Hepatocyte (in vitro differentiated cells): Measurements from ENCODE around the gene FUOM. TPM values are rescaled to one million over a fixed set of nuclear protein-coding genes. Genes with fewer than 3 reads are reported as not detected.

Experiments used
- DNase-seq: peaks from one replicate; pipeline ENCODE4 v3.0.0-alpha.2; 2016; ENCODE audit warnings: low spot score
- H2AFZ ChIP-seq: fragments of 200-600 bp; sonication (generic); 2 replicates; pipeline ENCODE4 v1.6.0; 2016; ENCODE audit warnings: antibody characterized with exemption, mild to moderate bottlenecking
- H3K27ac ChIP-seq: fragments of 200-600 bp; sonication (generic); 2 replicates; pipeline ENCODE4 v1.5.1; 2016; ENCODE audit warnings: mild to moderate bottlenecking
- H3K27me3 ChIP-seq: fragments of 200-600 bp; sonication (generic); 2 replicates; pipeline ENCODE4 v1.6.1; 2016
- H3K36me3 ChIP-seq: fragments of 200-600 bp; sonication (generic); replicated peaks from 2 replicates; pipeline ENCODE4 v1.5.1; 2016; ENCODE audit warnings: low read depth; ENCODE audit not compliant: insufficient read depth
- H3K4me1 ChIP-seq: fragments of 200-600 bp; sonication (generic); 2 replicates; pipeline ENCODE4 v1.5.1; 2016; ENCODE audit warnings: mild to moderate bottlenecking, moderate library complexity; ENCODE audit not compliant: insufficient read depth
- H3K4me2 ChIP-seq: fragments of 200-600 bp; sonication (generic); 2 replicates; pipeline ENCODE4 v1.6.0; 2016
- H3K4me3 ChIP-seq: fragments of 200-600 bp; sonication (generic); 2 replicates; pipeline ENCODE4 v1.5.1; 2016; ENCODE audit warnings: mild to moderate bottlenecking
- H3K79me2 ChIP-seq: fragments of 200-600 bp; sonication (generic); 2 replicates; pipeline ENCODE4 v1.6.0; 2017; ENCODE audit warnings: mild to moderate bottlenecking
- H3K9me2 ChIP-seq: fragments of 200-600 bp; sonication (generic); replicated peaks from 2 replicates; pipeline ENCODE4 v1.6.0; 2017; ENCODE audit warnings: mild to moderate bottlenecking; ENCODE audit not compliant: insufficient read depth
- H3K9me3 ChIP-seq: fragments of 200-600 bp; sonication (generic); 2 replicates; pipeline ENCODE4 v1.5.1; 2016; ENCODE audit warnings: low read depth, mild to moderate bottlenecking
- H4K20me1 ChIP-seq: fragments of 200-600 bp; sonication (generic); 2 replicates; pipeline ENCODE4 v1.6.0; 2016; ENCODE audit warnings: mild to moderate bottlenecking; ENCODE audit not compliant: insufficient read depth, poor library complexity, severe bottlenecking
- CTCF ChIP-seq: fragments of 200-600 bp; sonication (generic); IDR thresholded peaks from 2 replicates; pipeline ENCODE4 v1.5.1; 2016; ENCODE audit warnings: antibody characterized with exemption, mild to moderate bottlenecking; ENCODE audit not compliant: poor library complexity
- EZH2 ChIP-seq: fragments of 200-600 bp; sonication (generic); IDR thresholded peaks from 2 replicates; pipeline ENCODE4 v1.6.1; 2016; ENCODE audit warnings: antibody characterized with exemption, mild to moderate bottlenecking, borderline replicate concordance
- EZH2phosphoT487 ChIP-seq: fragments of 200-600 bp; sonication (generic); IDR thresholded peaks from one replicate; pipeline ENCODE4 v1.6.1; 2018; ENCODE audit warnings: antibody characterized with exemption, mild to moderate bottlenecking, low read depth, moderate library complexity; ENCODE audit not compliant: unreplicated experiment, severe bottlenecking
- WGBS: methylation state at CpG from one replicate; pipeline ENCODE4 v1.1.6; 2016; ENCODE audit warnings: low lambda C conversion rate; ENCODE audit errors: missing lambda C conversion rate; 5-methylcytosine and 5-hydroxymethylcytosine counted together
- polyA plus RNA-seq: library from polyadenylated mRNA; unstranded; fragments of >200 nt; fragmentation: Nextera tagmentation; extraction: Ambion mirVana; gene quantifications from 2 replicates; pipeline ENCODE4 v1.2.1, GENCODE V29; 2016
- total RNA-seq: library from RNA; depleted of rRNA; stranded (reverse); fragments of >200 nt; gene quantifications from 2 replicates; pipeline ENCODE4 v1.2.3, GENCODE V29; 2014

Gene FUOM
- total and polyA plus RNA-seq, 2 experiments from 2014 or later, result 31.1 to 34.6 TPM

- Histone ChIP-seq H4K20me1 (no peaks in the 10 kb centered on the region), H3K79me2 (no peaks in the 10 kb centered on the region), H3K27me3 (no peaks in the 10 kb centered on the region), H2AFZ (no peak overlapping the region), H3K4me2 (peak overlapping the region; percentile 17), H3K4me1 (peaks cover 21% of the 10 kb centered on the region), H3K27ac (peak overlapping the region; percentile 64), H3K9me3 (no peaks in the 10 kb centered on the region), H3K36me3 (no peaks in the 10 kb centered on the region), H3K4me3 (no peak overlapping the region), H3K9me2 (no peaks in the 10 kb centered on the region)
- TF ChIP-seq EZH2phosphoT487 (no peak), EZH2 (no peak), CTCF (no peak)
- 30% methylated on average over 6 of the region's 6 CpGs for WGBS
- peak; percentile 86 for DNase-seq
Observed at GRCh38 chr10:133359554-133359971, 1.7 kb upstream of the FUOM start.

GRCh38 chr10:133358925-133359310 lies 1.1 kb upstream of the FUOM start:
- H3K4me2 ChIP-seq, result no peak overlapping the region
- no peaks in the 10 kb centered on the region for H3K9me3 ChIP-seq
- no peak overlapping the region for H2AFZ ChIP-seq
- H3K36me3 ChIP-seq, result no peaks in the 10 kb centered on the region
- H3K4me3 ChIP-seq, result no peak overlapping the region
- no peaks in the 10 kb centered on the region for H3K27me3 ChIP-seq
- TF ChIP-seq EZH2phosphoT487 (no peak), CTCF (no peak), EZH2 (no peak)
- DNase-seq, result no peak
- H3K9me2 ChIP-seq, result no peaks in the 10 kb centered on the region
- H4K20me1 ChIP-seq, result no peaks in the 10 kb centered on the region
- 94% methylated on average over 11 of the region's 11 CpGs for WGBS
- H3K27ac ChIP-seq, result peak overlapping the region; percentile 64
- H3K79me2 ChIP-seq, result no peaks in the 10 kb centered on the region
- peaks cover 21% of the 10 kb centered on the region for H3K4me1 ChIP-seq

- Histone ChIP-seq H3K4me1 (peaks cover 21% of the 10 kb centered on the region), H3K4me3 (no peak overlapping the region), H3K79me2 (no peaks in the 10 kb centered on the region), H3K27ac (no peak overlapping the region), H2AFZ (no peak overlapping the region), H4K20me1 (no peaks in the 10 kb centered on the region), H3K27me3 (no peaks in the 10 kb centered on the region), H3K9me2 (no peaks in the 10 kb centered on the region), H3K9me3 (no peaks in the 10 kb centered on the region), H3K4me2 (no peak overlapping the region), H3K36me3 (no peaks in the 10 kb centered on the region)
- WGBS, result 95% methylated on average over 23 of the region's 41 CpGs
- DNase-seq, result no peak
- no peak for TF ChIP-seq EZH2phosphoT487
- no peak for TF ChIP-seq EZH2
- TF ChIP-seq CTCF, result no peak
Observed at GRCh38 chr10:133358162-133358924, 524 bp upstream of the FUOM start.
